ENCODE results near the gene BIK. TPM values are rescaled to one million over a fixed set of nuclear protein-coding genes. Genes with fewer than 3 reads are reported as not detected.
A peak's percentile ranks its signal among the peaks of the same experiment; 100 is the strongest.

The BIK gene
- total RNA-seq (2014; rRNA removed; shearing (Covaris generic)) (5.6 and 9.8 TPM in 2 replicates), polyA plus RNA-seq (2016; fragmentation: Nextera tagmentation; extraction: Ambion mirVana) (9.6 and 10.4 TPM in 2 replicates)
- long read RNA-seq, transcript BIK-201 (5 exons, 953 nt): major isoform, 5 of 5 reads
- long read RNA-seq, partial matches to known transcripts: 0 of 5 reads
- long read RNA-seq, other reads (novel, unspliced or antisense): 0 of 5 reads

GRCh38 chr22:43110444-43110926, at the start of gene BIK:
BIK (plus strand) TSS chr22:43110750; CDS start chr22:43124023, 13,273 bp downstream.
- Mint-ChIP-seq H3K4me1 (peaks cover 5% of the 10 kb centered on the region; the same call in 2 of the 3 replicates), H3K4me3 (peak within 1 kb of the TSS; percentile 79), H3K27ac (no peak within 1 kb of the TSS), H3K9me3 (no peaks in the 10 kb centered on the region), H3K27me3 (ENCODE audit: insufficient read depth, low read depth, poor library complexity) (peaks cover 48% of the 10 kb centered on the region), H3K36me3 (ENCODE audit: low read depth) (no peaks in the 10 kb centered on the region)
- Histone ChIP-seq H3K36me3 (ENCODE audit: insufficient read depth) (no peaks in the 10 kb centered on the region), H3K4me1 (ENCODE audit: insufficient read depth) (peaks cover 3% of the 10 kb centered on the region; the same call in 1 of the 2 replicates), H3K79me2 (replicated peaks; ENCODE audit: insufficient read depth) (no peaks in the 10 kb centered on the region), H3K9me2 (ENCODE audit: insufficient read depth) (no peaks in the 10 kb centered on the region), H3F3A (replicated peaks; ENCODE audit: low read depth) (peaks cover 9% of the 10 kb centered on the region; the same call in 1 of the 2 replicates), H3K4me3 (peak within 1 kb of the TSS; percentile 85), H3K4me2 (peak within 1 kb of the TSS; percentile 99), H2AFZ (peak within 1 kb of the TSS; percentile 99), H3K27ac (ENCODE audit: low read depth) (no peak within 1 kb of the TSS), H3K27me3 (ENCODE audit: insufficient read depth) (peaks cover 53% of the 10 kb centered on the region), H4K20me1 (replicated peaks; ENCODE audit: insufficient read depth) (no peaks in the 10 kb centered on the region; the same call in 1 of the 2 replicates)
- TF ChIP-seq CTCF (conservative IDR thresholded peaks at IDR 0.05; ENCODE audit: low read depth in 2 of 2) (peak in 1 of 2 experiments; percentile 18; a peak in 1 of 4 replicates), STAT1 (IDR thresholded peaks at IDR 0.05; ENCODE audit: unreplicated experiment) (no peak)
- DNase-seq (ENCODE audit: low spot score) (peak; percentile 92), ATAC-seq (peak; percentile 79)

GRCh38 chr22:43066134-43066533, 44.4 kb upstream of the BIK start:
- Histone ChIP-seq H3F3A (replicated peaks; ENCODE audit: low read depth) (no peaks in the 10 kb centered on the region), H3K36me3 (ENCODE audit: insufficient read depth) (no peaks in the 10 kb centered on the region), H2AFZ (no peak overlapping the region), H3K79me2 (replicated peaks; ENCODE audit: insufficient read depth) (no peaks in the 10 kb centered on the region), H3K27me3 (ENCODE audit: insufficient read depth) (no peaks in the 10 kb centered on the region), H3K9me2 (ENCODE audit: insufficient read depth) (no peaks in the 10 kb centered on the region), H3K4me2 (no peak overlapping the region), H3K27ac (ENCODE audit: low read depth) (no peak overlapping the region), H3K4me1 (ENCODE audit: insufficient read depth) (no peaks in the 10 kb centered on the region), H4K20me1 (replicated peaks; ENCODE audit: insufficient read depth) (no peaks in the 10 kb centered on the region), H3K4me3 (no peak overlapping the region)
- no peak overlapping the region for H3K27ac Mint-ChIP-seq
- H3K27me3 Mint-ChIP-seq (ENCODE audit: insufficient read depth, low read depth, poor library complexity): peaks cover 2% of the 10 kb centered on the region
- no peaks in the 10 kb centered on the region for H3K36me3 Mint-ChIP-seq (ENCODE audit: low read depth)
- H3K9me3 Mint-ChIP-seq: no peaks in the 10 kb centered on the region
- DNase-seq (ENCODE audit: low spot score) (peak; percentile 37), ATAC-seq (no peak; the same call in 2 of the 3 replicates)
- H3K4me1 Mint-ChIP-seq: no peaks in the 10 kb centered on the region
- H3K4me3 Mint-ChIP-seq: no peak overlapping the region
- TF ChIP-seq CREB1 (CRISPR knock-in tag; IDR thresholded peaks at IDR 0.05; ENCODE audit: low read depth) (no peak), ZNF114 (CRISPR knock-in tag; IDR thresholded peaks at IDR 0.05) (no peak), NANOG (IDR thresholded peaks at IDR 0.05; ENCODE audit: borderline replicate concordance) (no peak), CTCF (conservative IDR thresholded peaks at IDR 0.05; ENCODE audit: low read depth in 2 of 2) (no peak), STAT1 (IDR thresholded peaks at IDR 0.05; ENCODE audit: unreplicated experiment) (no peak), EZH2phosphoT487 (IDR thresholded peaks at IDR 0.05; ENCODE audit: unreplicated experiment) (no peak), POLR2AphosphoS5 (IDR thresholded peaks at IDR 0.05; ENCODE audit: low read depth) (no peak), ZNF331 (CRISPR knock-in tag; IDR thresholded peaks at IDR 0.05; ENCODE audit: low read depth) (no peak), ZNF462 (CRISPR knock-in tag; IDR thresholded peaks at IDR 0.05) (no peak)
